ENCODE measurements around the gene TMED4. TPM values are rescaled to one million over a fixed set of nuclear protein-coding genes. Genes with fewer than 3 reads are reported as not detected.

Gene TMED4
- total and polyA plus RNA-seq, 2 of the 13 experiments (the other 11 are each of a cell fraction or from before 2014, with no cell fraction given), result 81.4 to 109 TPM

- TF ChIP-seq AKNA (CRISPR knock-in tag; IDR thresholded peaks at IDR 0.05; ENCODE audit: borderline replicate concordance), result no peak
- no peak for TF ChIP-seq HDAC2 (CRISPR knock-in tag; IDR thresholded peaks at IDR 0.05)
- TF ChIP-seq ZUFSP (CRISPR knock-in tag; IDR thresholded peaks at IDR 0.05; ENCODE audit: borderline replicate concordance), result no peak
- TF ChIP-seq HMGA1 (CRISPR knock-in tag; conservative IDR thresholded peaks at IDR 0.05), result no peak
- no peak for TF ChIP-seq ZKSCAN8 (CRISPR knock-in tag; IDR thresholded peaks at IDR 0.05; ENCODE audit: borderline replicate concordance)
- no peak for TF ChIP-seq XBP1 (CRISPR knock-in tag; IDR thresholded peaks at IDR 0.05)
- TF ChIP-seq ZNF703 (CRISPR knock-in tag; IDR thresholded peaks at IDR 0.05; ENCODE audit: borderline replicate concordance), result no peak
- TF ChIP-seq ZNF101 (CRISPR knock-in tag; IDR thresholded peaks at IDR 0.05; ENCODE audit: borderline replicate concordance, low read depth), result no peak
- TF ChIP-seq ZNF256 (CRISPR knock-in tag; conservative IDR thresholded peaks at IDR 0.05), result no peak
- no peak for TF ChIP-seq KDM5A (IDR thresholded peaks at IDR 0.05; ENCODE audit: borderline replicate concordance, low read length)
Observed at GRCh38 chr7:44616545-44616944, 34.5 kb upstream of the TMED4 start (continued).
